Endothelial cell of umbilical vein (primary cell): ENCODE data around the gene TRIM7. TPM values are rescaled to one million over a fixed set of nuclear protein-coding genes. Genes with fewer than 3 reads are reported as not detected.

ENCODE experiments used
- BruUV-seq: library from RNA; stranded (reverse); fragments of 400-500 nt; replicated peaks from 2 replicates; lab custom pipeline; 2021; lab: Mats Ljungman, UMichigan
- CTCF ChIA-PET: fragments of 300-600, 350-600 bp; sonication (Branson Sonifier 250); formaldehyde crosslinking; loops from one replicate; lab custom pipeline; 2021; ENCODE audit warnings: antibody characterized with exemption, inconsistent platforms; lab: Charles Lee
- POLR2A ChIA-PET: fragments of 300-600, 350-600 bp; sonication (Branson Sonifier 250); formaldehyde crosslinking; loops from one replicate; lab custom pipeline; 2021; ENCODE audit warnings: antibody characterized with exemption, inconsistent platforms; lab: Charles Lee
- DNase-seq: peaks from one replicate; pipeline ENCODE4 v3.0.0-alpha.2; 2011; ENCODE audit warnings: low read depth, low spot score
- FAIRE-seq: peaks from 2 replicates; lab custom pipeline; 2011; peaks lifted over from hg19 to GRCh38; lab: Jason Lieb, UNC
- H2AFZ ChIP-seq: 2 replicates; pipeline ENCODE4 v1.6.0; 2012; ENCODE audit warnings: low read depth, low read length, control low read depth, inconsistent platforms
- H3K27ac ChIP-seq: 2 replicates; pipeline ENCODE4 v1.5.1; 2011; ENCODE audit warnings: low read depth, mild to moderate bottlenecking, control low read depth, low read length, moderate library complexity; ENCODE audit not compliant: insufficient read depth
- H3K27me3 ChIP-seq, 2 experiments: 2 replicates each; pipeline versions ENCODE4 v1.6.0 to v1.6.1; 2011; ENCODE audit warnings: low read length in 2 of 2, mixed read lengths in 1 of 2; ENCODE audit not compliant: control insufficient read depth in 2 of 2, insufficient read depth in 2 of 2
- H3K36me3 ChIP-seq, 2 experiments: 2 replicates in 1 of 2; 3 replicates in 1 of 2; pipeline ENCODE4 v1.5.1; 2011; ENCODE audit warnings: low read length in 2 of 2, mild to moderate bottlenecking in 1 of 2, moderate library complexity in 1 of 2; ENCODE audit not compliant: control insufficient read depth in 2 of 2, insufficient read depth in 2 of 2; ENCODE audit errors: extremely low read depth in 1 of 2
- H3K4me1 ChIP-seq: 3 replicates; pipeline ENCODE4 v1.5.1; 2011; ENCODE audit warnings: mild to moderate bottlenecking, low read length; ENCODE audit not compliant: control insufficient read depth, insufficient read depth; ENCODE audit errors: extremely low read depth
- H3K4me2 ChIP-seq: 2 replicates; pipeline ENCODE4 v1.6.1; 2011; ENCODE audit warnings: low read length, control low read depth, mixed read lengths; ENCODE audit not compliant: insufficient read depth
- H3K4me3 ChIP-seq, 3 experiments: fragments of 200-600 bp in 1 of 3; sonication (generic), shearing (Covaris generic) in 1 of 3; replicated peaks in 1 of 3; 2 replicates each; pipeline ENCODE4 v1.5.1; 2011 to 2016; ENCODE audit warnings: control low read depth in 3 of 3, low read length in 3 of 3, mild to moderate bottlenecking in 2 of 3, inconsistent platforms in 1 of 3, low read depth in 1 of 3, moderate library complexity in 1 of 3; ENCODE audit not compliant: insufficient read depth in 1 of 3
- H3K79me2 ChIP-seq: 2 replicates; pipeline ENCODE4 v1.6.0; 2012; ENCODE audit warnings: low read length, inconsistent platforms; ENCODE audit not compliant: control insufficient read depth, insufficient read depth
- H3K9ac ChIP-seq: replicated peaks from 2 replicates; pipeline ENCODE3; 2011; ENCODE audit warnings: low read length, control low read depth; ENCODE audit not compliant: insufficient read depth; ENCODE audit errors: extremely low read depth
- H3K9me1 ChIP-seq: replicated peaks from 3 replicates; pipeline ENCODE4 v1.6.0; 2011; ENCODE audit warnings: mild to moderate bottlenecking, low read length; ENCODE audit not compliant: control insufficient read depth, insufficient read depth; ENCODE audit errors: extremely low read depth
- H3K9me3 ChIP-seq: replicated peaks from 2 replicates; pipeline ENCODE4 v1.5.1; 2012; ENCODE audit warnings: low read length, inconsistent platforms; ENCODE audit not compliant: control insufficient read depth, insufficient read depth
- H4K20me1 ChIP-seq: replicated peaks from 2 replicates; pipeline ENCODE3; 2011; ENCODE audit warnings: mild to moderate bottlenecking, low read length; ENCODE audit not compliant: control insufficient read depth, insufficient read depth; ENCODE audit errors: extremely low read depth
- EZH2 ChIP-seq: IDR thresholded peaks from 2 replicates; pipeline ENCODE4 v1.6.1; 2012; ENCODE audit warnings: borderline replicate concordance, low read depth, mild to moderate bottlenecking, moderate library complexity, low read length, inconsistent platforms; ENCODE audit not compliant: severe bottlenecking
- FOS ChIP-seq: IDR thresholded peaks from 2 replicates; pipeline ENCODE4 v1.6.1; 2011; ENCODE audit warnings: mild to moderate bottlenecking, low read length, moderate library complexity, borderline replicate concordance; ENCODE audit not compliant: insufficient read depth
- GATA2 ChIP-seq: IDR thresholded peaks from 2 replicates; pipeline ENCODE4 v1.7.0; 2011; ENCODE audit warnings: low read depth, mild to moderate bottlenecking, moderate library complexity, mixed read lengths, low read length; ENCODE audit not compliant: insufficient read length, insufficient read depth
- JUN ChIP-seq: IDR thresholded peaks from 2 replicates; pipeline ENCODE4 v1.6.1; 2011; ENCODE audit warnings: borderline replicate concordance, low read depth; ENCODE audit not compliant: insufficient read length, insufficient read depth
- MYC ChIP-seq: IDR thresholded peaks from one replicate; pipeline ENCODE4 v1.6.1; 2011; ENCODE audit warnings: mild to moderate bottlenecking, low read depth, low read length
- POLR2A ChIP-seq: IDR thresholded peaks from 2 replicates; pipeline ENCODE4 v1.6.1; 2012; ENCODE audit warnings: low read depth, mild to moderate bottlenecking, control low read depth, low read length
- POLR2AphosphoS5 ChIP-seq: IDR thresholded peaks from 2 replicates; pipeline ENCODE4 v1.6.1; 2012; ENCODE audit warnings: low read depth, mild to moderate bottlenecking, control low read depth, low read length, moderate library complexity; ENCODE audit not compliant: insufficient read depth
- dilution Hi-C: fragments of 300-500 bp; cut with MboI; formaldehyde crosslinking; loops from one replicate; pipeline ENCODE4 v1.15.0; 2019; ENCODE audit warnings: low sequenced_read_pairs; ENCODE audit not compliant: extremely low pct_ligation_motif_present
- intact Hi-C: fragments of 100-400 bp; cut with micrococcal nuclease; formaldehyde crosslinking; loops from one replicate; pipeline ENCODE4 v1.10.0; 2022
- polyA plus RNA-seq, 4 experiments: library from polyadenylated mRNA; depleted of rRNA in 3 of 4; stranded (reverse) in 3 of 4; unstranded in 1 of 4; fragments of >200 nt; gene quantifications; 2 replicates each; pipeline versions ENCODE4 v1.2.1 to v1.2.3, GENCODE V29; 2011 to 2012; ENCODE audit warnings: missing spikeins in 1 of 4
- total RNA-seq: library from RNA; stranded (reverse); gene quantifications from 2 replicates; pipeline ENCODE4 v1.2.3, GENCODE V29; 2021
- TF ChIP-seq, protein P1 (sequence below): IDR thresholded peaks from 2 replicates; pipeline ENCODE4 v1.6.1; 2011; ENCODE audit not compliant: insufficient read depth, insufficient read length
- TF ChIP-seq, protein P2 (sequence below), 2 donors: IDR thresholded peaks; 1 replicate in 1 of 2; 2 replicates in 1 of 2; pipeline ENCODE4 v1.5.1; 2011; ENCODE audit warnings: low read length in 2 of 2, mild to moderate bottlenecking in 2 of 2, moderate library complexity in 2 of 2, control low read depth in 1 of 2, inconsistent platforms in 1 of 2, low read depth in 1 of 2; ENCODE audit not compliant: insufficient read depth in 1 of 2; ENCODE audit errors: extremely low read depth in 1 of 2

TRIM7 gene
- total and polyA plus RNA-seq, 2 donors (not counting 3 experiments of a cell fraction or from before 2014, with no cell fraction given): 2.7 to 3.4 TPM

DNA sequence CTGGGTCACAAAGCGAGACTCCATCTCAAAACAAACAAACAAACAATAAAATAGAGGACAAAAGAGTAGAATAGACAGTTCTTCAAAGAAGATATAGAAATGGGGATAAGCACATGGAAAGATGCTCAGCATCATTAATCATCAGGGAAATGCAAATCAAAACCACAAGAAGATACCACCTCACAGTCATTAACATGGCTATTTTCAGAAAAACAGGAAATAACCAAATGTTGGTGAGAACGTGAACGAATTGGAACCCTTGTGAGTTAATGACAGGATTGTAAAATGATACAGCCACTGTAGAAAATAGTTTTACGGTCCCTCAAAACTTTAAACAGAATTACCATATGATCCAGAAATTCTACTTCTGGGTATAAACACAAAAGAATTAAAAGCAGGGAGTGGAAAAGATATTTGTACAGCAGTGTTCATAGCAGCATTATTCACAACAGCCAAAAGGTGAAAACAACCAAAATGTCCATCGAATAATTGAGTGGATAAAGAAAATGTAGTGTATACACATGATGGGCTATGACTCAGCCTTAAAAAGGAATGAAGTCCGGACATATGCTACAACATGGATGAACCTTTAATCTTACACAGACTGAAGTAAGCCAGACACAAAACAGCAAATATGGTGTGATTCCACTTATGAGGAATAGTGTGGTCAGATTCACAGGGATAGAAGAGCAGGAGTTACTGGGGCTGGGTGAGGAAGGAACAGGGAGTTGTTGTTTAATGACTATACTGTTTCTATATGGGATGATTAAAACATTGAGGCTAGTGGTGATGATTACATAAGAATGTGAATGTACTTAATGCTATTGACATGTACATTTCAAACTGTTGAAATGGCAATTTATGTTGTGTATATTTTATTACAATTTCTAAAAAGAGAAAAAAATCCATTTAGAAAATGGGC lies 37.9 kb downstream of the TRIM7 start:
- Histone ChIP-seq H3K27ac (no peak overlapping the region), H3K4me1 (peaks cover 6% of the 10 kb centered on the region), H3K36me3 (no peaks in the 10 kb centered on the region), H3K9ac (no peak overlapping the region), H3K9me3 (no peaks in the 10 kb centered on the region), H3K4me2 (no peak overlapping the region), H2AFZ (no peak overlapping the region), H3K9me1 (no peaks in the 10 kb centered on the region), H3K79me2 (no peaks in the 10 kb centered on the region), H3K27me3 (peaks cover 21 to 30% of the 10 kb centered on the region in 2 experiments), H3K4me3 (no peak overlapping the region), H4K20me1 (no peaks in the 10 kb centered on the region)
- FAIRE-seq: no peak
- no peak for TF ChIP-seq EZH2
- TF ChIP-seq, protein P1, sequence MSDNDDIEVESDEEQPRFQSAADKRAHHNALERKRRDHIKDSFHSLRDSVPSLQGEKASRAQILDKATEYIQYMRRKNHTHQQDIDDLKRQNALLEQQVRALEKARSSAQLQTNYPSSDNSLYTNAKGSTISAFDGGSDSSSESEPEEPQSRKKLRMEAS: no peak
- TF ChIP-seq JUN: no peak
- no peak for TF ChIP-seq GATA2
- TF ChIP-seq MYC: no peak
- TF ChIP-seq POLR2AphosphoS5: no peak
- no peak for TF ChIP-seq POLR2A
- TF ChIP-seq, protein P2, sequence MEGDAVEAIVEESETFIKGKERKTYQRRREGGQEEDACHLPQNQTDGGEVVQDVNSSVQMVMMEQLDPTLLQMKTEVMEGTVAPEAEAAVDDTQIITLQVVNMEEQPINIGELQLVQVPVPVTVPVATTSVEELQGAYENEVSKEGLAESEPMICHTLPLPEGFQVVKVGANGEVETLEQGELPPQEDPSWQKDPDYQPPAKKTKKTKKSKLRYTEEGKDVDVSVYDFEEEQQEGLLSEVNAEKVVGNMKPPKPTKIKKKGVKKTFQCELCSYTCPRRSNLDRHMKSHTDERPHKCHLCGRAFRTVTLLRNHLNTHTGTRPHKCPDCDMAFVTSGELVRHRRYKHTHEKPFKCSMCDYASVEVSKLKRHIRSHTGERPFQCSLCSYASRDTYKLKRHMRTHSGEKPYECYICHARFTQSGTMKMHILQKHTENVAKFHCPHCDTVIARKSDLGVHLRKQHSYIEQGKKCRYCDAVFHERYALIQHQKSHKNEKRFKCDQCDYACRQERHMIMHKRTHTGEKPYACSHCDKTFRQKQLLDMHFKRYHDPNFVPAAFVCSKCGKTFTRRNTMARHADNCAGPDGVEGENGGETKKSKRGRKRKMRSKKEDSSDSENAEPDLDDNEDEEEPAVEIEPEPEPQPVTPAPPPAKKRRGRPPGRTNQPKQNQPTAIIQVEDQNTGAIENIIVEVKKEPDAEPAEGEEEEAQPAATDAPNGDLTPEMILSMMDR (IDR thresholded peaks at IDR 0.05; ENCODE audit: extremely low read depth in 1 of 2, insufficient read depth in 1 of 2, low read depth in 1 of 2, low read length in 2 of 2): no peak
- TF ChIP-seq FOS: no peak
- DNase-seq: no peak
- intact Hi-C loops: loop anchor here (1.0 kb wide), 1 partner anchor 383 kb away; no protein-coding TSS in a partner anchor
- ChIA-PET POLR2A (no interaction called here), CTCF (interaction anchor here (1.3 to 2.3 kb wide), 5 partner anchors 17 to 382 kb away, joined by 3 to 24 read pairs (median 8); no protein-coding TSS in a partner anchor)
- dilution Hi-C loops: no loop called here
- no TSS peak for BruUV-seq
